GM21515 (cell line): Measurements from ENCODE around the gene AP1B1.
"Not testable (repeated sequence)": the region's sequence is repeated elsewhere in the genome, so short reads cannot be mapped to it uniquely, and the experiment has no call there.

Experiments used
- ATAC-seq: cut with Tn5 transposase; IDR thresholded peaks from one replicate; pipeline ENCODE4 v1.9.1; 2021; ENCODE audit not compliant: unreplicated experiment

Gene AP1B1

GRCh38 chr22:29388759-29389090, 355 bp upstream of the AP1B1 start:
- ATAC-seq: peak; percentile 5

GRCh38 chr22:29386708-29387107, 1.7 kb downstream of the AP1B1 start:
- ATAC-seq: no peak

- no peak for ATAC-seq
Observed at GRCh38 chr22:29385748-29386147, 2.6 kb downstream of the AP1B1 start.

GRCh38 chr22:29385151-29385704, 3.1 kb downstream of the AP1B1 start:
- no peak for ATAC-seq

GRCh38 chr22:29383740-29384139, 4.6 kb downstream of the AP1B1 start:
- no peak for ATAC-seq

- ATAC-seq: no peak
Observed at GRCh38 chr22:29382580-29383302, 5.6 kb downstream of the AP1B1 start.

- no peak for ATAC-seq
Observed at GRCh38 chr22:29380856-29381255, 7.5 kb downstream of the AP1B1 start.

- no peak for ATAC-seq
Observed at GRCh38 chr22:29380032-29380781, 8.2 kb downstream of the AP1B1 start.

GRCh38 chr22:29379258-29379657, 9.1 kb downstream of the AP1B1 start:
- no peak for ATAC-seq

GRCh38 chr22:29377979-29378378, 10.4 kb downstream of the AP1B1 start:
- ATAC-seq: no peak

- ATAC-seq: not testable (repeated sequence)
Observed at GRCh38 chr22:29376705-29377104, 11.7 kb downstream of the AP1B1 start.

GRCh38 chr22:29375398-29376076, 12.8 kb downstream of the AP1B1 start:
- no peak for ATAC-seq

GRCh38 chr22:29374806-29375205, 13.6 kb downstream of the AP1B1 start:
- not testable (repeated sequence) for ATAC-seq

- no peak for ATAC-seq
Observed at GRCh38 chr22:29374401-29374800, 14.0 kb downstream of the AP1B1 start.

- no peak for ATAC-seq
Observed at GRCh38 chr22:29370537-29370936, 17.8 kb downstream of the AP1B1 start.

- no peak for ATAC-seq
Observed at GRCh38 chr22:29369460-29369859, 18.9 kb downstream of the AP1B1 start.

GRCh38 chr22:29359469-29359868, 28.9 kb downstream of the AP1B1 start:
- no peak for ATAC-seq

GRCh38 chr22:29357193-29357890, 31.0 kb downstream of the AP1B1 start:
- ATAC-seq: not testable (repeated sequence)

GRCh38 chr22:29353860-29354259, 34.5 kb downstream of the AP1B1 start:
- no peak for ATAC-seq

GRCh38 chr22:29353286-29353685, 35.1 kb downstream of the AP1B1 start:
- no peak for ATAC-seq

- no peak for ATAC-seq
Observed at GRCh38 chr22:29352778-29353177, 35.6 kb downstream of the AP1B1 start.
